ENCODE measurements around the gene TNFRSF9.

DNA sequence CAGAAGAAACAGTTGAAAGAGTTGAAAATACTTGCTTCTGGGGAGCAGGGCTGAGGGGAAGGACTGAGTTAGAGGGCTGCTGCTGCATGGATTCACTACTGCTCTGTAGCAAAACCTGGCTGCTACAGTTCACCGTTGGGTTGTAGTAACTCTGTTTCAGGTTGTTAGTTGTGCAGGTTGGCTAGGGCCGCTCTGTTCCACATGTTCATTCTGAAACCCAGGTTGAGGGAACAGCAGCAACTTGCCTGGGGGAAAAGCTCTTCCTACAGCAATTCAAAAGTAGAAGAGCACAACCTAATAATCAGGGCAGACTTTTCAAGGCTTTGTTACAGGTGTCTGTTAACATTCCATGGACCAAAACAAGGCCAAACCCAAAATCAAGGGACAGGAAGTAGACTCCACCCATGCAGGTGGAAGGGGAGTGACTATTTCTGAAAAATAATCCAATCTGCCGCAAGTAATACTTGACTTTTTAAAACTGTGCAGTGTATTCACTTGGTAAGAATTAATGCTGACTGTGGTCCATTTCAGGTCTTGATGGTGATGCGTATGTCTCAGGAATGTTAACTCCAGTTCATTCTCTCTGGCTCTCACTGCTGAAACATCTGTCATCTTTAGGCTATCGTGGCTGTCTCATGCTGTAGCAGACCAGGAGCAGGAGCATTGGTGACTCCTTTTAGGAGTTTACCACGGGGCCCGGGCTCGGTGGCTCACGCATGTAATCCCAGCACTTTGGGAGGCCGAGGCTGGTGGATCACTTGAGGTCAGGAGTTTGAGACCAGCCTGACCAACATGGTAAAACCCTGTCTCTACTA is 15.8 kb upstream of the TNFRSF9 start:
- TF ChIP-seq EZH2 (IDR thresholded peaks at IDR 0.05; ENCODE audit: low read length) = no peak
- TF ChIP-seq, protein P1, sequence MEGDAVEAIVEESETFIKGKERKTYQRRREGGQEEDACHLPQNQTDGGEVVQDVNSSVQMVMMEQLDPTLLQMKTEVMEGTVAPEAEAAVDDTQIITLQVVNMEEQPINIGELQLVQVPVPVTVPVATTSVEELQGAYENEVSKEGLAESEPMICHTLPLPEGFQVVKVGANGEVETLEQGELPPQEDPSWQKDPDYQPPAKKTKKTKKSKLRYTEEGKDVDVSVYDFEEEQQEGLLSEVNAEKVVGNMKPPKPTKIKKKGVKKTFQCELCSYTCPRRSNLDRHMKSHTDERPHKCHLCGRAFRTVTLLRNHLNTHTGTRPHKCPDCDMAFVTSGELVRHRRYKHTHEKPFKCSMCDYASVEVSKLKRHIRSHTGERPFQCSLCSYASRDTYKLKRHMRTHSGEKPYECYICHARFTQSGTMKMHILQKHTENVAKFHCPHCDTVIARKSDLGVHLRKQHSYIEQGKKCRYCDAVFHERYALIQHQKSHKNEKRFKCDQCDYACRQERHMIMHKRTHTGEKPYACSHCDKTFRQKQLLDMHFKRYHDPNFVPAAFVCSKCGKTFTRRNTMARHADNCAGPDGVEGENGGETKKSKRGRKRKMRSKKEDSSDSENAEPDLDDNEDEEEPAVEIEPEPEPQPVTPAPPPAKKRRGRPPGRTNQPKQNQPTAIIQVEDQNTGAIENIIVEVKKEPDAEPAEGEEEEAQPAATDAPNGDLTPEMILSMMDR (optimal IDR thresholded peaks at IDR 0.05 in 1 of 3, IDR thresholded peaks at IDR 0.05 in 1 of 3, conservative IDR thresholded peaks at IDR 0.05 in 1 of 3; ENCODE audit: extremely low read depth in 1 of 3, insufficient read depth in 2 of 3, low read length in 3 of 3) = no peak

All from keratinocyte (primary cell).